Measurements from ENCODE around the gene PUDP.
"Not testable (repeated sequence)": the region's sequence is repeated elsewhere in the genome, so short reads cannot be mapped to it uniquely, and the experiment has no call there.

PUDP gene

GRCh38 chrX:7109049-7109531 lies 38.9 kb downstream of the PUDP start:
- DNase-seq, result no peak

- DNase-seq, result no peak
Measured at GRCh38 chrX:7108030-7108429, 39.9 kb downstream of the PUDP start.

GRCh38 chrX:7106649-7107048 lies 41.3 kb downstream of the PUDP start:
- DNase-seq, result no peak

GRCh38 chrX:7102119-7102518 lies 45.8 kb downstream of the PUDP start:
- DNase-seq, result no peak

GRCh38 chrX:7100022-7100421 lies 47.9 kb downstream of the PUDP start:
- no peak for DNase-seq

- DNase-seq, result not testable (repeated sequence)
Measured at GRCh38 chrX:7095657-7096056, 52.3 kb downstream of the PUDP start.

- no peak for DNase-seq
Measured at GRCh38 chrX:7093305-7093704, 54.6 kb downstream of the PUDP start.

- no peak for DNase-seq
Measured at GRCh38 chrX:7092543-7092942, 55.4 kb downstream of the PUDP start.

- no peak for DNase-seq
Measured at GRCh38 chrX:7091923-7092322, 56.0 kb downstream of the PUDP start.

- no peak for DNase-seq
Measured at GRCh38 chrX:7090641-7091040, 57.3 kb downstream of the PUDP start.

GRCh38 chrX:7088968-7089615 lies 58.9 kb downstream of the PUDP start:
- peak; percentile 1 for DNase-seq

- DNase-seq, result no peak
Measured at GRCh38 chrX:7086384-7086783, 61.6 kb downstream of the PUDP start.

- DNase-seq, result no peak
Measured at GRCh38 chrX:7085879-7086278, 62.1 kb downstream of the PUDP start.

GRCh38 chrX:7084841-7085240 lies 63.1 kb downstream of the PUDP start:
- no peak for DNase-seq

GRCh38 chrX:7083468-7084396 lies 64.2 kb downstream of the PUDP start:
- no peak for DNase-seq

GRCh38 chrX:7083021-7083420 lies 64.9 kb downstream of the PUDP start:
- DNase-seq, result no peak

- no peak for DNase-seq
Measured at GRCh38 chrX:7082556-7082955, 65.4 kb downstream of the PUDP start.

- DNase-seq, result no peak
Measured at GRCh38 chrX:7077241-7078230, 70.4 kb downstream of the PUDP start.

- DNase-seq, result no peak
Measured at GRCh38 chrX:7076245-7076661, 71.7 kb downstream of the PUDP start.

GRCh38 chrX:7074908-7075204 lies 73.1 kb downstream of the PUDP start:
- DNase-seq, result no peak

GRCh38 chrX:7074148-7074907 lies 73.6 kb downstream of the PUDP start:
- no peak for DNase-seq

GRCh38 chrX:7073336-7073735 lies 74.6 kb downstream of the PUDP start:
- no peak for DNase-seq

Measured in NCI-H2171 treated with DMSO at 0.1 percent for 48 hours (cell line).